BLaER1 treated with 17β-estradiol and CSF1 and Interleukin-3, amounts not matched to agents 10 nM and 100 nM (cell line): ENCODE data around the gene MICOS13.
A peak's percentile ranks its signal among the peaks of the same experiment; 100 is the strongest.

Source experiments
- H3K27ac ChIP-seq, 11 experiments: shearing (Covaris generic); formaldehyde crosslinking; 2 replicates each; pipeline ENCODE4 v1.8.1; 2022
- H3K27me3 ChIP-seq, 11 experiments: shearing (Covaris generic); formaldehyde crosslinking; 2 replicates each; pipeline ENCODE4 v1.8.1; 2022
- H3K36me3 ChIP-seq, 11 experiments: shearing (Covaris generic); formaldehyde crosslinking; 2 replicates each; pipeline ENCODE4 v1.8.1; 2022
- H3K4me1 ChIP-seq, 10 experiments: shearing (Covaris generic); formaldehyde crosslinking; 2 replicates each; pipeline ENCODE4 v1.8.1; 2022
- H3K4me2 ChIP-seq, 11 experiments: shearing (Covaris generic); formaldehyde crosslinking; 2 replicates each; pipeline ENCODE4 v1.8.1; 2022
- H3K4me3 ChIP-seq, 10 experiments: shearing (Covaris generic); formaldehyde crosslinking; 2 replicates each; pipeline ENCODE4 v1.8.1; 2022
- H3K9ac ChIP-seq, 11 experiments: shearing (Covaris generic); formaldehyde crosslinking; 2 replicates each; pipeline ENCODE4 v1.8.1; 2022
- H3K9me3 ChIP-seq, 11 experiments: shearing (Covaris generic); formaldehyde crosslinking; replicated peaks in 1 of 11; 2 replicates each; pipeline ENCODE4 v1.8.1; 2022
- H4K20me1 ChIP-seq, 11 experiments: shearing (Covaris generic); formaldehyde crosslinking; 2 replicates each; pipeline ENCODE4 v1.8.1; 2022
- Cebpa-rat ChIP-seq, 11 experiments: shearing (Covaris generic); IDR thresholded peaks; 2 replicates each; pipeline ENCODE4 v1.8.1; 2022

The MICOS13 gene

GRCh38 chr19:5652261-5652660, 28.1 kb downstream of the MICOS13 start:
- peaks cover 92 to 95% (median 92%) of the 10 kb centered on the region in 11 experiments for H3K36me3 ChIP-seq

DNA sequence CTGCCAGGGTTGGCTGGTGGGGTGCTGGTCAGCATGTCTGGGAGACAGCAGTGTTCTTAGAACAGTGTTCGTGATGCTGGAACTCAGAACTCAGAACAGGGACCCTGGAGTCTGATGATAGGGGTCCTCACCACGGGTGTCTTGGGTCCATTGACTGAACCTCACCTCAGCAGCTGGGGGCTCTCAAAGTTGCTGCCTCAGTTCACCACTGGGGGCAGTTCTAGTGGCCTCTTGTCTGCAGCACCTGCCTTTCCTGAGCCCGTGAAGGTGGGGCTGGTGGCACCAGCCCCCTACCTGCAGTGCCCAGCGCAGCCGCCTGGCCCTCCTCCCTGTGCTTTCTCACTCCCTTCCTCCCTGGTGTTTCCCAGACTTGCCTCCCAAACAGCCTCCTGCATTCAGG, 29.0 kb downstream of the MICOS13 start:
- no peak overlapping the region for H3K9ac ChIP-seq
- no peak for TF ChIP-seq Cebpa-rat (IDR thresholded peaks at IDR 0.05)

More at GRCh38 chr19:5652261-5652660, 28.1 kb downstream of the MICOS13 start:
- TF ChIP-seq Cebpa-rat (IDR thresholded peaks at IDR 0.05): no peak
- Histone ChIP-seq H3K4me1 (no peaks in the 10 kb centered on the region), H3K4me2 (no peak overlapping the region), H3K9me3 (no peaks in the 10 kb centered on the region), H3K27me3 (no peaks in the 10 kb centered on the region), H4K20me1 (peaks cover 58 to 91% (median 88%) of the 10 kb centered on the region in 11 experiments), H3K27ac (no peak overlapping the region), H3K4me3 (no peak overlapping the region), H3K9ac (no peak overlapping the region)

GRCh38 chr19:5648464-5648863, 31.9 kb downstream of the MICOS13 start:
- H3K9ac ChIP-seq: no peak overlapping the region
- peaks cover 92 to 95% (median 92%) of the 10 kb centered on the region in 11 experiments for H3K36me3 ChIP-seq
- H4K20me1 ChIP-seq: peaks cover 76 to 92% (median 91%) of the 10 kb centered on the region in 11 experiments
- TF ChIP-seq Cebpa-rat (IDR thresholded peaks at IDR 0.05): no peak
- no peak overlapping the region for H3K4me2 ChIP-seq
- no peak overlapping the region for H3K4me3 ChIP-seq
- H3K9me3 ChIP-seq: no peaks in the 10 kb centered on the region
- H3K27ac ChIP-seq: no peak overlapping the region
- H3K4me1 ChIP-seq: no peaks in the 10 kb centered on the region
- no peaks in the 10 kb centered on the region for H3K27me3 ChIP-seq

More for the DNA sequence above, 29.0 kb downstream of the MICOS13 start:
- no peak overlapping the region for H3K4me3 ChIP-seq
- H3K4me1 ChIP-seq: no peaks in the 10 kb centered on the region
- H3K9me3 ChIP-seq: no peaks in the 10 kb centered on the region
- H3K27ac ChIP-seq: no peak overlapping the region
- peaks cover 66 to 92% (median 90%) of the 10 kb centered on the region in 11 experiments for H4K20me1 ChIP-seq
- H3K27me3 ChIP-seq: no peaks in the 10 kb centered on the region
- H3K36me3 ChIP-seq: peaks cover 92 to 95% (median 92%) of the 10 kb centered on the region in 11 experiments
- H3K4me2 ChIP-seq: no peak overlapping the region

GRCh38 chr19:5646703-5647102, 33.6 kb downstream of the MICOS13 start:
- H3K9me3 ChIP-seq: no peaks in the 10 kb centered on the region
- H3K4me2 ChIP-seq: no peak overlapping the region
- H3K4me1 ChIP-seq: no peaks in the 10 kb centered on the region
- H3K27me3 ChIP-seq: no peaks in the 10 kb centered on the region
- peaks cover 92 to 95% (median 92%) of the 10 kb centered on the region in 11 experiments for H3K36me3 ChIP-seq
- H3K4me3 ChIP-seq: no peak overlapping the region
- H3K27ac ChIP-seq: no peak overlapping the region
- TF ChIP-seq Cebpa-rat (IDR thresholded peaks at IDR 0.05): no peak
- H3K9ac ChIP-seq: no peak overlapping the region; a peak in 1 of 22 replicates
- H4K20me1 ChIP-seq: peaks cover 79 to 92% (median 91%) of the 10 kb centered on the region in 11 experiments

- Histone ChIP-seq H3K4me3 (no peak overlapping the region), H3K4me1 (no peaks in the 10 kb centered on the region), H3K4me2 (no peak overlapping the region), H3K9ac (no peak overlapping the region), H3K27ac (no peak overlapping the region), H3K27me3 (no peaks in the 10 kb centered on the region), H3K36me3 (peaks cover 91 to 95% (median 92%) of the 10 kb centered on the region in 11 experiments), H4K20me1 (peaks cover 80 to 92% (median 91%) of the 10 kb centered on the region in 11 experiments), H3K9me3 (no peaks in the 10 kb centered on the region)
- TF ChIP-seq Cebpa-rat (IDR thresholded peaks at IDR 0.05): no peak
Observed at GRCh38 chr19:5645409-5645808, 34.9 kb downstream of the MICOS13 start.

GRCh38 chr19:5644037-5644436, 36.3 kb downstream of the MICOS13 start:
- Histone ChIP-seq H3K27me3 (no peaks in the 10 kb centered on the region), H3K9me3 (no peaks in the 10 kb centered on the region), H3K4me1 (no peaks in the 10 kb centered on the region), H3K27ac (no peak overlapping the region), H3K4me3 (no peak overlapping the region), H4K20me1 (peaks cover 86 to 97% (median 96%) of the 10 kb centered on the region in 11 experiments), H3K36me3 (peaks cover 88 to 98% (median 95%) of the 10 kb centered on the region in 11 experiments), H3K9ac (0 out of 22 replicates have a peak overlapping the region, but pooled peaks of 1 of the 11 experiments have one; percentile 7), H3K4me2 (no peak overlapping the region)
- TF ChIP-seq Cebpa-rat (IDR thresholded peaks at IDR 0.05): no peak

GRCh38 chr19:5643060-5643459, 37.3 kb downstream of the MICOS13 start:
- no peak overlapping the region for H3K4me3 ChIP-seq
- no peaks in the 10 kb centered on the region for H3K4me1 ChIP-seq
- H3K27ac ChIP-seq: no peak overlapping the region
- no peak overlapping the region for H3K4me2 ChIP-seq
- H3K9ac ChIP-seq: no peak overlapping the region; a peak in 1 of 22 replicates
- H3K9me3 ChIP-seq: no peaks in the 10 kb centered on the region
- peaks cover 87 to 100% (median 98%) of the 10 kb centered on the region in 11 experiments for H3K36me3 ChIP-seq
- H3K27me3 ChIP-seq: no peaks in the 10 kb centered on the region
- H4K20me1 ChIP-seq: peaks cover 96 to 100% (median 100%) of the 10 kb centered on the region in 11 experiments
- TF ChIP-seq Cebpa-rat (IDR thresholded peaks at IDR 0.05): no peak

GRCh38 chr19:5642204-5642603, 38.1 kb downstream of the MICOS13 start:
- Histone ChIP-seq H3K4me3 (no peak overlapping the region), H3K9ac (no peak overlapping the region), H3K27ac (no peak overlapping the region), H3K4me1 (peaks cover 0 to 6% (median 0%) of the 10 kb centered on the region in 10 experiments; a peak in 1 of 20 replicates), H3K9me3 (no peaks in the 10 kb centered on the region), H3K27me3 (no peaks in the 10 kb centered on the region), H3K36me3 (peaks cover 78 to 100% (median 98%) of the 10 kb centered on the region in 11 experiments), H4K20me1 (peaks cover 99 to 100% (median 100%) of the 10 kb centered on the region in 11 experiments), H3K4me2 (no peak overlapping the region)
- no peak for TF ChIP-seq Cebpa-rat (IDR thresholded peaks at IDR 0.05)

GRCh38 chr19:5641171-5641570, 39.1 kb downstream of the MICOS13 start:
- Histone ChIP-seq H4K20me1 (peaks cover 99 to 100% (median 100%) of the 10 kb centered on the region in 11 experiments), H3K27me3 (no peaks in the 10 kb centered on the region), H3K4me1 (peaks cover 0 to 6% (median 0%) of the 10 kb centered on the region in 10 experiments; a peak in 1 of 20 replicates), H3K9me3 (no peaks in the 10 kb centered on the region), H3K4me2 (no peak overlapping the region), H3K36me3 (peaks cover 75 to 100% (median 97%) of the 10 kb centered on the region in 11 experiments), H3K9ac (no peak overlapping the region), H3K27ac (no peak overlapping the region), H3K4me3 (no peak overlapping the region)
- no peak for TF ChIP-seq Cebpa-rat (IDR thresholded peaks at IDR 0.05)

GRCh38 chr19:5637971-5638370, 42.3 kb downstream of the MICOS13 start:
- H3K27ac ChIP-seq: no peak overlapping the region

More at GRCh38 chr19:5637971-5638370, 42.3 kb downstream of the MICOS13 start:
- Histone ChIP-seq H3K36me3 (peaks cover 64 to 100% (median 94%) of the 10 kb centered on the region in 11 experiments), H3K4me1 (peaks cover 0 to 20% (median 0%) of the 10 kb centered on the region in 10 experiments; a peak in 7 of 20 replicates), H3K9ac (no peak overlapping the region), H3K4me2 (no peak overlapping the region), H3K27me3 (no peaks in the 10 kb centered on the region), H3K9me3 (no peaks in the 10 kb centered on the region), H3K4me3 (no peak overlapping the region), H4K20me1 (peaks cover 100% of the 10 kb centered on the region in 11 experiments)
- TF ChIP-seq Cebpa-rat (IDR thresholded peaks at IDR 0.05): no peak
